VCaP (cell line): ENCODE results near the gene DNAH14.

Experiments used
- H3K27ac ChIP-seq: fragments of 450-650 bp; 2 replicates; pipeline ENCODE4 v1.5.1; 2017
- CTCF ChIP-seq: fragments of 450-650 bp; conservative IDR thresholded peaks from 2 replicates; pipeline ENCODE4 v1.5.1; 2017; ENCODE audit warnings: mild to moderate bottlenecking, moderate library complexity

The DNAH14 gene

GRCh38 chr1:225430301-225430700 lies 500.8 kb downstream of the DNAH14 start:
- TF ChIP-seq CTCF: no peak
- H3K27ac ChIP-seq: no peak overlapping the region

- TF ChIP-seq CTCF: no peak
- H3K27ac ChIP-seq: no peak overlapping the region
These were observed 501.8 kb downstream of the DNAH14 start for GRCh38 chr1:225431081-225431863.

GRCh38 chr1:225434046-225434445 lies 504.6 kb downstream of the DNAH14 start:
- TF ChIP-seq CTCF: no peak
- H3K27ac ChIP-seq: no peak overlapping the region

- TF ChIP-seq CTCF: no peak
- no peak overlapping the region for H3K27ac ChIP-seq
These were observed 505.6 kb downstream of the DNAH14 start for GRCh38 chr1:225435076-225435475.

- H3K27ac ChIP-seq: no peak overlapping the region
- TF ChIP-seq CTCF: no peak
These were observed 506.0 kb downstream of the DNAH14 start for GRCh38 chr1:225435487-225435886.

DNA sequence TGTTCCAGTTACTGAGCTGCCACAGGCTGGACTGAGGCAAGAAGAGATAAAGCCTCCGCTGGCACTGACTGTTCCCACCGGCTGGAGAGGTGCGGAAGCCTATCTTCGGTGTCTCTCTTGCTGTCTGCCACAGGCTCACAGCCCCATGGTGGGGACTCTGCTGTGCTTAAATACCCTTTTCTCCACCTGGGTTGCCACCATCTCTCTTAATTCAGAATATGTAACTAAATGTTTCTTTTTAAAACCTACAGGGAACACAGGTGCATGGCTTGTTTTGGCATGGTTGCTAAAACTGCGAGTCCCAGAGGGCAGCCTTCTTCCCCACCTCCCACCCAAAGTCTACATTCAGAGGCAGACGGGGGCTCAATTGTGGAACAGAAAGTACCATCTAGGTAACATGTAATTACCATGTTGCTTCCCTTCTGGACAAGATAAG lies 506.5 kb downstream of the DNAH14 start:
- no peak for TF ChIP-seq CTCF
- H3K27ac ChIP-seq: no peak overlapping the region

DNA sequence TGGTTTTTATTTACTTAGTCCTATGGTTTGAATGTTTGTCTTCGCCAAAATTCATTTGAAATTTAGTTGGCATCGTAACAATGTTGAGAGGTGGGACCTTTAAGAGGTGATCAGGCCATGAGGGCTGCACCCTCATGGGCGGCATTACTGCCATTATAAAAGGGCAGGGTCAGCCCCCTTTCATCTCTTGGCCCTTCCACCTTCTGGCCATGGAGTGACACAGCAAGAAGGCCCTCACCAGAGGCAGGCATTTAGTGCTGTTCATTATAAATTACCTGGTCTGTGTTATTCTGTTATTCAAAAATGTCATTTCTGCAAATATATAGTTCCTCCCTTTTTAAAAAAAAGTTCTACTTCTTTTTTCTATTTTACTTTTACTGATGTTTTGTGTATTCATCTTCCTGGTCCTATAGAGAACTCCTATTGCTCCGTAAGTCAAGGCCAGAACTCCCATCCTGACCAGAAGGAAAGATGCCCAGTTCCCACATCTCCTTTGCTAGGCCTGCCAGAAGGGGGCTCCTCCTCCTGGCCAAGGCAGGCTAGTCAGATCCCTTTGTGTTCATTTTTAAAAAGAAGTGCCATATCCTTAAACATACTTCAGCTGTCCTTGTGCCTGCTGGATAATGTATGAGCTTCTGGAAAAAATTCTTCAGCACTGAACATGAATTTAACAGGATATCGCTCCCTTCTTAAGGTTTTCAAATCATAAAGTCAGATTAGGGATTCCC lies 508.4 kb downstream of the DNAH14 start:
- no peak overlapping the region for H3K27ac ChIP-seq
- TF ChIP-seq CTCF: peak; percentile 55
